GM23248 (cell line): ENCODE measurements around the gene PPM1H. TPM values are rescaled to one million over a fixed set of nuclear protein-coding genes. Genes with fewer than 3 reads are reported as not detected.

Experiments
- DNase-seq: peaks from one replicate; pipeline ENCODE4 v3.0.0-alpha.2; 2015
- H2AFZ ChIP-seq: fragments of 200-600 bp; sonication (generic); 2 replicates; pipeline ENCODE4 v1.6.1; 2016; ENCODE audit warnings: antibody characterized with exemption
- H3F3A ChIP-seq: fragments of 200-600 bp; sonication (generic); 2 replicates; pipeline ENCODE4 v1.6.1; 2016; ENCODE audit warnings: mild to moderate bottlenecking, antibody characterized with exemption, mixed run types; ENCODE audit not compliant: insufficient read depth
- H3K27ac ChIP-seq: fragments of 200-600 bp; sonication (generic); 2 replicates; pipeline ENCODE4 v1.5.1; 2016; ENCODE audit warnings: mild to moderate bottlenecking
- H3K27me3 ChIP-seq: fragments of 200-600 bp; sonication (generic); replicated peaks from 2 replicates; pipeline ENCODE4 v1.6.1; 2016; ENCODE audit warnings: mild to moderate bottlenecking; ENCODE audit not compliant: insufficient read depth
- H3K36me3 ChIP-seq: fragments of 200-600 bp; sonication (generic); 2 replicates; pipeline ENCODE4 v1.6.1; 2016; ENCODE audit warnings: low read depth, mild to moderate bottlenecking
- H3K4me1 ChIP-seq: fragments of 200-600 bp; sonication (generic); 2 replicates; pipeline ENCODE4 v1.6.1; 2016; ENCODE audit warnings: mild to moderate bottlenecking; ENCODE audit not compliant: insufficient read depth
- H3K4me2 ChIP-seq: fragments of 200-600 bp; sonication (generic); one replicate; pipeline ENCODE4 v1.6.1; 2016; ENCODE audit warnings: mild to moderate bottlenecking; ENCODE audit not compliant: unreplicated experiment
- H3K4me3 ChIP-seq: fragments of 200-600 bp; sonication (generic); 2 replicates; pipeline ENCODE4 v1.5.1; 2016; ENCODE audit warnings: mild to moderate bottlenecking
- H3K79me2 ChIP-seq: fragments of 200-600 bp; sonication (generic); 2 replicates; pipeline ENCODE4 v1.6.1; 2016; ENCODE audit warnings: mild to moderate bottlenecking; ENCODE audit not compliant: insufficient read depth
- H3K9ac ChIP-seq: fragments of 200-600 bp; sonication (generic); 2 replicates; pipeline ENCODE4 v1.6.1; 2016; ENCODE audit warnings: mild to moderate bottlenecking
- H3K9me2 ChIP-seq: fragments of 200-600 bp; sonication (generic); 2 replicates; pipeline ENCODE4 v1.6.1; 2016; ENCODE audit warnings: mixed run types, mild to moderate bottlenecking, moderate library complexity; ENCODE audit not compliant: insufficient read depth
- H3K9me3 ChIP-seq: fragments of 200-600 bp; sonication (generic); one replicate; pipeline ENCODE4 v1.6.1; 2017; ENCODE audit warnings: low read depth
- H4K20me1 ChIP-seq: fragments of 200-600 bp; sonication (generic); 2 replicates; pipeline ENCODE4 v1.6.0; 2016; ENCODE audit not compliant: insufficient read depth
- EZH2 ChIP-seq: fragments of 200-600 bp; sonication (generic); IDR thresholded peaks from 2 replicates; pipeline ENCODE4 v1.6.1; 2018; ENCODE audit warnings: antibody characterized with exemption, mild to moderate bottlenecking; ENCODE audit not compliant: insufficient read depth, poor library complexity, severe bottlenecking
- EZH2phosphoT487 ChIP-seq: fragments of 200-600 bp; sonication (generic); IDR thresholded peaks from 2 replicates; pipeline ENCODE4 v1.6.1; 2018; ENCODE audit warnings: antibody characterized with exemption, moderate library complexity, mild to moderate bottlenecking, low read depth; ENCODE audit not compliant: insufficient read depth
- WGBS, 2 experiments: methylation state at CpG; one replicate each; pipeline ENCODE4 v1.1.6; 2015 to 2017; ENCODE audit warnings: low lambda C conversion rate in 2 of 2, low coverage in 1 of 2; ENCODE audit errors: missing lambda C conversion rate in 2 of 2; 5-methylcytosine and 5-hydroxymethylcytosine counted together
- in situ Hi-C: fragments of 300-500 bp; cut with MboI; formaldehyde crosslinking; loops from 2 replicates; pipeline ENCODE4 v1.15.0; 2020
- polyA plus RNA-seq: library from polyadenylated mRNA; unstranded; fragments of >200 nt; fragmentation: Nextera tagmentation; extraction: Ambion mirVana; gene quantifications from 2 replicates; pipeline ENCODE4 v1.2.1, GENCODE V29; 2016
- total RNA-seq: library from RNA; depleted of rRNA; stranded (reverse); fragments of >200 nt; shearing (Covaris generic); gene quantifications from 2 replicates; pipeline ENCODE4 v1.2.3, GENCODE V29; 2014

PPM1H gene
- total and polyA plus RNA-seq, 2 experiments from 2014 or later: 0.13 to 1.2 TPM

- no peaks in the 10 kb centered on the region for H4K20me1 ChIP-seq
- H2AFZ ChIP-seq: no peak overlapping the region; the same call in 1 of the 2 replicates
- H3K79me2 ChIP-seq: no peaks in the 10 kb centered on the region
Observed at GRCh38 chr12:62656591-62657362, 278.2 kb downstream of the PPM1H start.

GRCh38 chr12:62655666-62656151 lies 279.2 kb downstream of the PPM1H start:
- H3K79me2 ChIP-seq: no peaks in the 10 kb centered on the region
- no peaks in the 10 kb centered on the region for H3K9me2 ChIP-seq
- no peaks in the 10 kb centered on the region for H3K27me3 ChIP-seq
- peaks cover 14% of the 10 kb centered on the region; the same call in 1 of the 2 replicates for H3K4me1 ChIP-seq
- H3F3A ChIP-seq: peaks cover 6% of the 10 kb centered on the region; the same call in 1 of the 2 replicates
- no peak overlapping the region for H3K27ac ChIP-seq
- H3K9ac ChIP-seq: no peak overlapping the region
- H3K36me3 ChIP-seq: no peaks in the 10 kb centered on the region
- H3K4me3 ChIP-seq: no peak overlapping the region
- H2AFZ ChIP-seq: no peak overlapping the region; the same call in 1 of the 2 replicates
- no peaks in the 10 kb centered on the region for H4K20me1 ChIP-seq
- in situ Hi-C loops: no loop called here
- no peaks in the 10 kb centered on the region for H3K9me3 ChIP-seq
- DNase-seq: no peak
- 49 to 65% methylated on average over 8 of the region's 8 CpGs for WGBS, 2 experiments
- H3K4me2 ChIP-seq: no peak overlapping the region
- TF ChIP-seq EZH2phosphoT487 (no peak), EZH2 (no peak)

More at GRCh38 chr12:62656591-62657362, 278.2 kb downstream of the PPM1H start:
- Histone ChIP-seq H3K27me3 (no peaks in the 10 kb centered on the region), H3K4me1 (peaks cover 19% of the 10 kb centered on the region), H3K9ac (no peak overlapping the region), H3K9me2 (no peaks in the 10 kb centered on the region), H3K4me3 (no peak overlapping the region), H3K36me3 (no peaks in the 10 kb centered on the region), H3F3A (peaks cover 9% of the 10 kb centered on the region; the same call in 1 of the 2 replicates), H3K9me3 (no peaks in the 10 kb centered on the region), H3K4me2 (no peak overlapping the region), H3K27ac (no peak overlapping the region)
- TF ChIP-seq EZH2: no peak
- no peak for TF ChIP-seq EZH2phosphoT487
- in situ Hi-C loops: no loop called here
- WGBS, 2 experiments: 74 to 83% methylated on average over 6 of the region's 6 CpGs
- no peak for DNase-seq

DNA sequence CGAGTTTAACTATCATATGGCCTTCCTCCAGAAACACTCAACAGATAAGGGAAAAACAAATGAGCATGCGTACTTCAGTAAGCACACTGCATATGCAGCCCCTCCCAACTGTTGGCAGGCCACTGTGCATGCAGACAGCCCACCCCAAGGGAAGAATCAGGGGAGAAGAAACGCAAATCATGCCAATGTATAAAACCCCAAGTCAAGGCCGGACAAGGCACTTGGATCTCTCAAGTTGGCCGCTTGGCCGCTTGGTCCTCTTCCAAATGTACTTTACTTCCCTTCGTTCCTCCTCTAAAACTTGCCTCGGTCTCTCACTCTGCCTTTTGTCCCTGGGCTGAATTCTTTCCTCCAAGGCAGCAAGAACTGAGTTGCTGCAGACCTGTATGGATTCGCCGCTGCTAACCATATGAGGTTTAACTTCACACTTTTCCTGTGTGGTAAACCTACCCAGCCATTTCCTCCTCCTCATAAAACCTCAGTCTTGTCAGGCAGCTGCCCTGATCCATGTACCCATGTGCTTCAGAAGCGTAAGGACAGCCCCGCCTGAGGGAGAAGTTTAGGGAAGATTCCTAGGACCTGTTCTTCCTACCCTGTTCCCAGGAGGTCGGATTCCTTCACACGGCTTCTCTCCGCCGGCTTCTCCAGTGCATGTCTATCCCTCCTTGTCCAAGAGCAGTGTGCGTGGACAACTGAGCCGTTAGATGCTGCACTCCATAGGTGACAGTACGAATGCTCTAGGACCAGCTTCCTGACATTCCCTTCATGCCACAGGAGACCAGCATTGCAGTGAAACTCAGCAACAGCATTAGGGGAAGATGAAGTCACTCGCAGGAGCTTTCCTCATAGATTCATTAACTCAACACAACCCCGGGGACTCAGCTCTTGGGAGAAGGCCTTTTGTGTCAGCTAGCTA lies 280.4 kb downstream of the PPM1H start:
- Histone ChIP-seq H3K27ac (no peak overlapping the region), H2AFZ (no peak overlapping the region), H3K9me3 (no peaks in the 10 kb centered on the region), H4K20me1 (no peaks in the 10 kb centered on the region), H3K4me2 (no peak overlapping the region), H3K4me3 (no peak overlapping the region), H3K9ac (no peak overlapping the region), H3K9me2 (no peaks in the 10 kb centered on the region), H3K36me3 (no peaks in the 10 kb centered on the region), H3K4me1 (0 out of 2 replicates have a peak, but pooled peaks cover 8% of the 10 kb centered on the region), H3K79me2 (no peaks in the 10 kb centered on the region), H3F3A (no peaks in the 10 kb centered on the region), H3K27me3 (no peaks in the 10 kb centered on the region)
- WGBS, 2 experiments: 96% methylated on average over 21 of the region's 21 CpGs
- no peak for DNase-seq
- in situ Hi-C loops: no loop called here
- TF ChIP-seq EZH2phosphoT487 (no peak), EZH2 (no peak)

DNA sequence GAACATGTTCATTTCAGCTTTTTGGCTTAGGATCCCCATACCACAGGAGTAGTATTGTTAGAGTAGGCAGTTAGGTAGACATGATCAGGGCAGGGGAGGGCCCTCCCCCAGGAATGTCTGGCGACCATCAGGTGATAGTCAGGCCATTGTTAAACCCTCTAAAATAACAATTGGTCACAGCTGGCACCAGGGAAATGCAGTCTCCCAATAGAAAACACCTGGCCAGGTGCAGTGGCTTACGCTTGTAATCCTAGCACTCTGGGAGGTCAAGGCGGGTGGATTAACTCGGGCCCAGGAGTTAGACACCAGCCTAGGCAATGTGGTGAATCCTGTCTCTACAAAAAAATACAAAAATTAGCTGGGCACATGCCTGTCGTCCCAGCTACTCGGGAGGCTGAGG lies 281.2 kb downstream of the PPM1H start:
- H3K4me2 ChIP-seq: no peak overlapping the region
- no peaks in the 10 kb centered on the region for H3K27me3 ChIP-seq
- H3K9me2 ChIP-seq: no peaks in the 10 kb centered on the region
- H4K20me1 ChIP-seq: no peaks in the 10 kb centered on the region
- no peak overlapping the region for H3K9ac ChIP-seq
- H3K27ac ChIP-seq: no peak overlapping the region
- no peak for DNase-seq
- no peak overlapping the region for H3K4me3 ChIP-seq
- no peaks in the 10 kb centered on the region for H3K79me2 ChIP-seq
- 0 out of 2 replicates have a peak, but pooled peaks cover 8% of the 10 kb centered on the region for H3K4me1 ChIP-seq
- in situ Hi-C loops: no loop called here
- TF ChIP-seq EZH2 (no peak), EZH2phosphoT487 (no peak)
- no peaks in the 10 kb centered on the region for H3K9me3 ChIP-seq
- WGBS, 2 experiments: 77 to 79% methylated on average over 6 of the region's 6 CpGs
- no peak overlapping the region for H2AFZ ChIP-seq
- no peaks in the 10 kb centered on the region for H3F3A ChIP-seq
- H3K36me3 ChIP-seq: no peaks in the 10 kb centered on the region
